HG02798 (cell line): ENCODE measurements around the gene PNPLA4.

ENCODE experiments used
- ATAC-seq: cut with Tn5 transposase; IDR thresholded peaks from one replicate; pipeline ENCODE4 v1.9.1; 2021; ENCODE audit warnings: mild to moderate bottlenecking; ENCODE audit not compliant: unreplicated experiment, poor library complexity

Gene PNPLA4

DNA sequence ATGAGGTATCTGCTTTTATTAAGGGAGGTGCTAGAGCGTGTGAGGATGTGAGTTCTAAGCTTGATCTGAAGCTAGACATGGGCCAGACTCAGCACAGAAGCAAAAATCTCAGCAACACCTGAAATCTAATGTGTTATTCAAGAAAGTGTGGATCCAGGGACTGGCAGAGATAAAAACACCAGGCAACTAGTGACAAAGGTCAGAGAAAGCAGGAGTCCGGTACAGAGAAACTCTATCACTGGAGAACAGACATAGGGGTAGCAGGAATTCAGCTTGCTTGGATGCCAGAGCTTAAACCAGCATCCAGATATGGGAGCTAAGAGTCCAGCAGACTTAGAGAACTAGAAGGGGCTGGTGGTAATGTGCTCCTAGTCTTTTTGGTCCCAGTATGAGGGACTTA is 50.3 kb downstream of the PNPLA4 start:
- ATAC-seq = no peak

DNA sequence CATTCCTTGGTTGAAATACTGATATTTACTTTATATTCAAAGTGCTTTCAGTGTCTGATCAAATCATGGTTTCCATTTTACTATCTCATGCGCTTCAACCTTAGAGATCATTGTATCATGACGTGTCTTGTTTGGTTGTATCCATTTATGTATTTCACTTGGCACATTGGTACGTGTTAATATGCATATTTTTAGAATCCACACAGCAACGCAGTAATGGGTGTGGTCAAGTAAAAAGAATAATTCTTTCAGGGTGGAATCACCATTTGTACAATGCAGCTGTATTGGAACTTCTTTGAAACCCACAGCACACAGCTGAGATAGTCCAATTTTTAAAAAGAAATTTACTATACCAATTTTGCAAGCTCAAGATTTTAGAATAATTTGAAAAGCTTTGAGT is 55.2 kb downstream of the PNPLA4 start:
- ATAC-seq = no peak

DNA sequence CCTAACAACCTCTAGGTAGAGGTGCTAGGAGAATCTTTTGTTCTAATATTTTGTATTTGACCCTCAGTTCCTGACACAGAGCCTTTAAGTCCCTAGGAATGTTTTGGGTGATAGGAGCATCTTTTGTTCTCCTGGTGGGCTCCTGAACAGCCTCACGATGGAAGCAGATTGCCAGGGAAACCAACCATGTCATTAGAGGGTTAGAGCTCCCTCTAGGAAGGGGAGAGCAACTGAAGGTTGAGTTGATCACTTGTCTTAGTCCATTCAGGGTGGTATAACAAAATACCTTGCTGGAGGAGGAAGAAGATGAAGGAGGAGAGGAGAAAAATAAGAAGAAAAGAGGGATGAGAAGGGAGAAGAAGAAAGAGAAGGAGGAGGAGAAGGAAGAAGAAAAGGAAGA is 75.0 kb downstream of the PNPLA4 start:
- ATAC-seq = no peak
